ENCODE measurements around the gene SLC6A13.

The SLC6A13 gene

GRCh38 chr12:232731-233614 lies 29.7 kb downstream of the SLC6A13 start:
- Histone ChIP-seq H3K27ac (ENCODE audit: low read length) (no peak overlapping the region), H3K4me1 (ENCODE audit: control insufficient read depth, low read depth, low read length) (peaks cover 15% of the 10 kb centered on the region), H3K27me3 (ENCODE audit: control insufficient read depth, insufficient read depth, low read length) (peaks cover 28% of the 10 kb centered on the region), H3K36me3 (ENCODE audit: control insufficient read depth, low read depth, low read length) (no peaks in the 10 kb centered on the region), H3K4me3 (ENCODE audit: low read length) (no peak overlapping the region), H3K9me3 (ENCODE audit: control insufficient read depth, low read depth, low read length) (no peaks in the 10 kb centered on the region), H3K9ac (ENCODE audit: low read length) (no peak overlapping the region)

- Histone ChIP-seq H3K27me3 (ENCODE audit: control insufficient read depth, insufficient read depth, low read length) (peaks cover 28% of the 10 kb centered on the region), H3K27ac (ENCODE audit: low read length) (no peak overlapping the region), H3K4me3 (ENCODE audit: low read length) (no peak overlapping the region), H3K9ac (ENCODE audit: low read length) (no peak overlapping the region), H3K9me3 (ENCODE audit: control insufficient read depth, low read depth, low read length) (no peaks in the 10 kb centered on the region), H3K4me1 (ENCODE audit: control insufficient read depth, low read depth, low read length) (peaks cover 15% of the 10 kb centered on the region), H3K36me3 (ENCODE audit: control insufficient read depth, low read depth, low read length) (no peaks in the 10 kb centered on the region)
These were observed 31.5 kb downstream of the SLC6A13 start for GRCh38 chr12:230925-231671.

- no peaks in the 10 kb centered on the region for H3K36me3 ChIP-seq (ENCODE audit: control insufficient read depth, low read depth, low read length)
- H3K4me1 ChIP-seq (ENCODE audit: control insufficient read depth, low read depth, low read length): peaks cover 15% of the 10 kb centered on the region
- H3K9me3 ChIP-seq (ENCODE audit: control insufficient read depth, low read depth, low read length): no peaks in the 10 kb centered on the region
- H3K9ac ChIP-seq (ENCODE audit: low read length): no peak overlapping the region
- H3K27ac ChIP-seq (ENCODE audit: low read length): no peak overlapping the region
- H3K4me3 ChIP-seq (ENCODE audit: low read length): no peak overlapping the region
- peaks cover 28% of the 10 kb centered on the region for H3K27me3 ChIP-seq (ENCODE audit: control insufficient read depth, insufficient read depth, low read length)
These were observed 33.0 kb downstream of the SLC6A13 start for GRCh38 chr12:229441-230191.

- no peaks in the 10 kb centered on the region for H3K36me3 ChIP-seq (ENCODE audit: control insufficient read depth, low read depth, low read length)
- no peak overlapping the region for H3K9ac ChIP-seq (ENCODE audit: low read length)
These were observed 33.8 kb downstream of the SLC6A13 start for GRCh38 chr12:228846-229200.

GRCh38 chr12:227923-228845 lies 34.5 kb downstream of the SLC6A13 start:
- peaks cover 28% of the 10 kb centered on the region for H3K27me3 ChIP-seq (ENCODE audit: control insufficient read depth, insufficient read depth, low read length)
- peaks cover 15% of the 10 kb centered on the region for H3K4me1 ChIP-seq (ENCODE audit: control insufficient read depth, low read depth, low read length)
- no peak overlapping the region for H3K9ac ChIP-seq (ENCODE audit: low read length)
- H3K36me3 ChIP-seq (ENCODE audit: control insufficient read depth, low read depth, low read length): no peaks in the 10 kb centered on the region
- H3K4me3 ChIP-seq (ENCODE audit: low read length): no peak overlapping the region
- H3K27ac ChIP-seq (ENCODE audit: low read length): no peak overlapping the region
- H3K9me3 ChIP-seq (ENCODE audit: control insufficient read depth, low read depth, low read length): no peaks in the 10 kb centered on the region

More at GRCh38 chr12:228846-229200, 33.8 kb downstream of the SLC6A13 start:
- Histone ChIP-seq H3K27me3 (ENCODE audit: control insufficient read depth, insufficient read depth, low read length) (peaks cover 28% of the 10 kb centered on the region), H3K4me3 (ENCODE audit: low read length) (no peak overlapping the region), H3K27ac (ENCODE audit: low read length) (no peak overlapping the region), H3K4me1 (ENCODE audit: control insufficient read depth, low read depth, low read length) (peaks cover 15% of the 10 kb centered on the region), H3K9me3 (ENCODE audit: control insufficient read depth, low read depth, low read length) (no peaks in the 10 kb centered on the region)

GRCh38 chr12:227286-227915 lies 35.2 kb downstream of the SLC6A13 start:
- Histone ChIP-seq H3K9me3 (ENCODE audit: control insufficient read depth, low read depth, low read length) (no peaks in the 10 kb centered on the region), H3K36me3 (ENCODE audit: control insufficient read depth, low read depth, low read length) (no peaks in the 10 kb centered on the region), H3K4me3 (ENCODE audit: low read length) (no peak overlapping the region), H3K4me1 (ENCODE audit: control insufficient read depth, low read depth, low read length) (peaks cover 15% of the 10 kb centered on the region), H3K27ac (ENCODE audit: low read length) (no peak overlapping the region), H3K9ac (ENCODE audit: low read length) (no peak overlapping the region), H3K27me3 (ENCODE audit: control insufficient read depth, insufficient read depth, low read length) (peaks cover 28% of the 10 kb centered on the region)

- Histone ChIP-seq H3K4me1 (ENCODE audit: control insufficient read depth, low read depth, low read length) (peaks cover 15% of the 10 kb centered on the region), H3K27me3 (ENCODE audit: control insufficient read depth, insufficient read depth, low read length) (peaks cover 28% of the 10 kb centered on the region), H3K9ac (ENCODE audit: low read length) (no peak overlapping the region), H3K9me3 (ENCODE audit: control insufficient read depth, low read depth, low read length) (no peaks in the 10 kb centered on the region), H3K36me3 (ENCODE audit: control insufficient read depth, low read depth, low read length) (no peaks in the 10 kb centered on the region), H3K4me3 (ENCODE audit: low read length) (no peak overlapping the region), H3K27ac (ENCODE audit: low read length) (no peak overlapping the region)
These were observed 36.2 kb downstream of the SLC6A13 start for GRCh38 chr12:226401-226800.

- Histone ChIP-seq H3K27me3 (ENCODE audit: control insufficient read depth, insufficient read depth, low read length) (peaks cover 14% of the 10 kb centered on the region), H3K4me1 (ENCODE audit: control insufficient read depth, low read depth, low read length) (peaks cover 12% of the 10 kb centered on the region), H3K36me3 (ENCODE audit: control insufficient read depth, low read depth, low read length) (no peaks in the 10 kb centered on the region)
These were observed 37.6 kb downstream of the SLC6A13 start for GRCh38 chr12:225012-225411.

GRCh38 chr12:224330-224729 lies 38.3 kb downstream of the SLC6A13 start:
- H3K9ac ChIP-seq (ENCODE audit: low read length): no peak overlapping the region
- peaks cover 10% of the 10 kb centered on the region for H3K27me3 ChIP-seq (ENCODE audit: control insufficient read depth, insufficient read depth, low read length)
- H3K4me1 ChIP-seq (ENCODE audit: control insufficient read depth, low read depth, low read length): peaks cover 8% of the 10 kb centered on the region
- H3K4me3 ChIP-seq (ENCODE audit: low read length): no peak overlapping the region
- no peak overlapping the region for H3K27ac ChIP-seq (ENCODE audit: low read length)
- no peaks in the 10 kb centered on the region for H3K9me3 ChIP-seq (ENCODE audit: control insufficient read depth, low read depth, low read length)
- H3K36me3 ChIP-seq (ENCODE audit: control insufficient read depth, low read depth, low read length): no peaks in the 10 kb centered on the region

More at GRCh38 chr12:225012-225411, 37.6 kb downstream of the SLC6A13 start:
- no peak overlapping the region for H3K27ac ChIP-seq (ENCODE audit: low read length)
- no peaks in the 10 kb centered on the region for H3K9me3 ChIP-seq (ENCODE audit: control insufficient read depth, low read depth, low read length)
- no peak overlapping the region for H3K4me3 ChIP-seq (ENCODE audit: low read length)
- H3K9ac ChIP-seq (ENCODE audit: low read length): no peak overlapping the region

- Histone ChIP-seq H3K27me3 (ENCODE audit: control insufficient read depth, insufficient read depth, low read length) (peaks cover 5% of the 10 kb centered on the region), H3K9ac (ENCODE audit: low read length) (no peak overlapping the region), H3K4me3 (ENCODE audit: low read length) (no peak overlapping the region), H3K4me1 (ENCODE audit: control insufficient read depth, low read depth, low read length) (peaks cover 5% of the 10 kb centered on the region), H3K27ac (ENCODE audit: low read length) (no peak overlapping the region), H3K36me3 (ENCODE audit: control insufficient read depth, low read depth, low read length) (no peaks in the 10 kb centered on the region), H3K9me3 (ENCODE audit: control insufficient read depth, low read depth, low read length) (no peaks in the 10 kb centered on the region)
These were observed 38.8 kb downstream of the SLC6A13 start for GRCh38 chr12:223841-224240.

Measured in iPS-18a (cell line).